Calu3 (cell line): ENCODE data around the gene SLIT3. TPM values are rescaled to one million over a fixed set of nuclear protein-coding genes. Genes with fewer than 3 reads are reported as not detected.

Source experiments
- BruUV-seq: library from RNA; stranded (reverse); fragments of 400-500 nt; replicated peaks from 2 replicates; lab custom pipeline; 2021; lab: Mats Ljungman, UMichigan
- CTCF ChIA-PET: fragments of 300-600 bp; sonication (Branson Sonifier 250); formaldehyde crosslinking; loops from one replicate; lab custom pipeline; 2022; ENCODE audit warnings: antibody characterized with exemption; lab: Charles Lee
- DNase-seq: peaks from one replicate; pipeline ENCODE4 v3.0.0; 2022
- H3K27ac Mint-ChIP-seq: one replicate; pipeline ENCODE4 v1.8.0; 2022; ENCODE audit warnings: mixed read lengths; ENCODE audit not compliant: unreplicated experiment
- H3K27me3 Mint-ChIP-seq: one replicate; pipeline ENCODE4 v1.8.0; 2022; ENCODE audit warnings: mixed read lengths; ENCODE audit not compliant: unreplicated experiment
- H3K36me3 Mint-ChIP-seq: one replicate; pipeline ENCODE4 v1.8.0; 2022; ENCODE audit warnings: mild to moderate bottlenecking, moderate library complexity, mixed read lengths; ENCODE audit not compliant: insufficient read depth, unreplicated experiment
- H3K4me1 Mint-ChIP-seq: one replicate; pipeline ENCODE4 v1.8.0; 2022; ENCODE audit warnings: mild to moderate bottlenecking, low read depth, mixed read lengths; ENCODE audit not compliant: unreplicated experiment
- H3K4me3 Mint-ChIP-seq: one replicate; pipeline ENCODE4 v1.8.0; 2022; ENCODE audit warnings: mild to moderate bottlenecking, low read depth, moderate library complexity, mixed read lengths; ENCODE audit not compliant: unreplicated experiment
- H3K9me3 Mint-ChIP-seq: one replicate; pipeline ENCODE4 v1.8.0; 2022; ENCODE audit warnings: low read depth, mixed read lengths; ENCODE audit not compliant: unreplicated experiment
- CTCF ChIP-seq: fragments of 200-600 bp; IDR thresholded peaks from one replicate; pipeline ENCODE4 v1.8.0; 2022; ENCODE audit warnings: antibody characterized with exemption; ENCODE audit not compliant: unreplicated experiment
- intact Hi-C: fragments of 100-400 bp; cut with micrococcal nuclease; formaldehyde crosslinking; loops from one replicate; pipeline ENCODE4 v1.10.0; 2022; ENCODE audit not compliant: unreplicated experiment
- total RNA-seq: library from RNA; stranded (reverse); gene quantifications from 2 replicates; pipeline ENCODE4 v1.2.3, GENCODE V29; 2022

The SLIT3 gene
- total RNA-seq, 1 experiment from 2014 or later = not detected

GRCh38 chr5:169222934-169223594 lies 77.9 kb downstream of the SLIT3 start:
- Mint-ChIP-seq H3K36me3 (no peaks in the 10 kb centered on the region), H3K27ac (no peak overlapping the region), H3K27me3 (no peaks in the 10 kb centered on the region), H3K9me3 (no peaks in the 10 kb centered on the region), H3K4me3 (no peak overlapping the region), H3K4me1 (no peaks in the 10 kb centered on the region)
- DNase-seq = no peak
- TF ChIP-seq CTCF = no peak
- intact Hi-C loops = no loop called here
- CTCF ChIA-PET = interaction anchor here (0.7 kb wide), 1 partner anchor 462 kb away, joined by 3 read pairs; no protein-coding TSS in a partner anchor
- no TSS peak for BruUV-seq

- Mint-ChIP-seq H3K4me3 (no peak overlapping the region), H3K4me1 (no peaks in the 10 kb centered on the region), H3K27me3 (no peaks in the 10 kb centered on the region), H3K36me3 (no peaks in the 10 kb centered on the region), H3K9me3 (no peaks in the 10 kb centered on the region), H3K27ac (no peak overlapping the region)
- DNase-seq = no peak
- no peak for TF ChIP-seq CTCF
- intact Hi-C loops = no loop called here
- BruUV-seq = no TSS peak
- CTCF ChIA-PET = no interaction called here
These were observed 79.4 kb downstream of the SLIT3 start for GRCh38 chr5:169221519-169221918.

GRCh38 chr5:169219961-169220360 lies 81.0 kb downstream of the SLIT3 start:
- no TSS peak for BruUV-seq
- DNase-seq = no peak
- H3K36me3 Mint-ChIP-seq = no peaks in the 10 kb centered on the region
- TF ChIP-seq CTCF = no peak
- intact Hi-C loops = no loop called here
- H3K4me1 Mint-ChIP-seq = no peaks in the 10 kb centered on the region
- CTCF ChIA-PET = no interaction called here
- H3K9me3 Mint-ChIP-seq = peaks cover 2% of the 10 kb centered on the region
- no peak overlapping the region for H3K27ac Mint-ChIP-seq
- H3K27me3 Mint-ChIP-seq = no peaks in the 10 kb centered on the region
- H3K4me3 Mint-ChIP-seq = no peak overlapping the region

- no TSS peak for BruUV-seq
- peaks cover 6% of the 10 kb centered on the region for H3K9me3 Mint-ChIP-seq
- H3K4me1 Mint-ChIP-seq = no peaks in the 10 kb centered on the region
- no peaks in the 10 kb centered on the region for H3K27me3 Mint-ChIP-seq
- no peak overlapping the region for H3K27ac Mint-ChIP-seq
- no peaks in the 10 kb centered on the region for H3K36me3 Mint-ChIP-seq
- H3K4me3 Mint-ChIP-seq = no peak overlapping the region
- TF ChIP-seq CTCF = no peak
- intact Hi-C loops = no loop called here
- CTCF ChIA-PET = no interaction called here
- no peak for DNase-seq
These were observed 81.6 kb downstream of the SLIT3 start for GRCh38 chr5:169219351-169219750.
